ENCODE measurements around the gene PRDM11.

The PRDM11 gene

GRCh38 chr11:45141631-45142030 is 4.8 kb upstream of the PRDM11 start:
- no peak for DNase-seq (ENCODE audit: low read depth, low spot score)

GRCh38 chr11:45142241-45143055 is 4.0 kb upstream of the PRDM11 start:
- DNase-seq (ENCODE audit: low read depth, low spot score): no peak

- no peak for DNase-seq (ENCODE audit: low read depth, low spot score)
Observed at GRCh38 chr11:45143494-45143893, 2.9 kb upstream of the PRDM11 start.

- no peak for DNase-seq (ENCODE audit: low read depth, low spot score)
Observed at GRCh38 chr11:45144126-45145082, 2.0 kb upstream of the PRDM11 start.

- no peak for DNase-seq (ENCODE audit: low read depth, low spot score)
Observed at GRCh38 chr11:45145083-45145378, 1.4 kb upstream of the PRDM11 start.

GRCh38 chr11:45145379-45146071 is 914 bp upstream of the PRDM11 start:
- DNase-seq (ENCODE audit: low read depth, low spot score): no peak

- DNase-seq (ENCODE audit: low read depth, low spot score): peak; percentile 86
Observed at GRCh38 chr11:45147017-45147728, 734 bp downstream of the PRDM11 start.

GRCh38 chr11:45147891-45148675 is 1.6 kb downstream of the PRDM11 start:
- no peak for DNase-seq (ENCODE audit: low read depth, low spot score)

GRCh38 chr11:45149483-45150056 is 3.1 kb downstream of the PRDM11 start:
- DNase-seq (ENCODE audit: low read depth, low spot score): no peak

GRCh38 chr11:45150301-45150700 is 3.9 kb downstream of the PRDM11 start:
- no peak for DNase-seq (ENCODE audit: low read depth, low spot score)

- DNase-seq (ENCODE audit: low read depth, low spot score): no peak
Observed at GRCh38 chr11:45150943-45151342, 4.5 kb downstream of the PRDM11 start.

GRCh38 chr11:45151362-45151982 is 5.0 kb downstream of the PRDM11 start:
- DNase-seq (ENCODE audit: low read depth, low spot score): no peak

- DNase-seq (ENCODE audit: low read depth, low spot score): no peak
Observed at GRCh38 chr11:45152740-45153595, 6.5 kb downstream of the PRDM11 start.

GRCh38 chr11:45154276-45154675 is 7.8 kb downstream of the PRDM11 start:
- DNase-seq (ENCODE audit: low read depth, low spot score): no peak

GRCh38 chr11:45155058-45155551 is 8.7 kb downstream of the PRDM11 start:
- DNase-seq (ENCODE audit: low read depth, low spot score): no peak

- no peak for DNase-seq (ENCODE audit: low read depth, low spot score)
Observed at GRCh38 chr11:45155627-45156180, 9.3 kb downstream of the PRDM11 start.

- DNase-seq (ENCODE audit: low read depth, low spot score): no peak
Observed at GRCh38 chr11:45156201-45156600, 9.8 kb downstream of the PRDM11 start.

GRCh38 chr11:45156741-45157140 is 10.3 kb downstream of the PRDM11 start:
- no peak for DNase-seq (ENCODE audit: low read depth, low spot score)
